Neural cell (in vitro differentiated cells): ENCODE measurements around the gene PSD2. TPM values are rescaled to one million over a fixed set of nuclear protein-coding genes. Genes with fewer than 3 reads are reported as not detected.

Source experiments
- H2AFZ ChIP-seq: fragments of 200-600, 300-800 bp; sonication (generic), shearing (Covaris generic); 2 replicates; pipeline ENCODE4 v1.6.0; 2014; ENCODE audit warnings: low read depth, mild to moderate bottlenecking, antibody characterized with exemption, low read length, moderate library complexity
- H3F3A ChIP-seq: fragments of 200-600 bp; shearing (Covaris generic); 2 replicates; pipeline ENCODE4 v1.6.1; 2016; ENCODE audit warnings: mild to moderate bottlenecking, moderate library complexity, mixed read lengths, antibody characterized with exemption, low read length; ENCODE audit not compliant: insufficient read depth, poor library complexity, severe bottlenecking
- H3K27ac ChIP-seq: fragments of 200-600, 300-800 bp; sonication (generic), shearing (Covaris generic); 2 replicates; pipeline ENCODE4 v1.5.1; 2014; ENCODE audit warnings: mild to moderate bottlenecking, low read length, moderate library complexity
- H3K27me3 ChIP-seq: fragments of 300-800, 200-600 bp; sonication (generic), shearing (Covaris generic); 2 replicates; pipeline ENCODE4 v1.6.0; 2014; ENCODE audit warnings: mild to moderate bottlenecking, low read depth, low read length, moderate library complexity; ENCODE audit not compliant: insufficient read depth
- H3K36me3 ChIP-seq: fragments of 300-800, 200-600 bp; sonication (generic), shearing (Covaris generic); 2 replicates; pipeline ENCODE4 v1.5.1; 2014; ENCODE audit warnings: mild to moderate bottlenecking, antibody characterized with exemption, low read length, moderate library complexity; ENCODE audit not compliant: insufficient read depth
- H3K4me2 ChIP-seq: fragments of 300-800, 200-600 bp; sonication (generic), shearing (Covaris generic); 2 replicates; pipeline ENCODE4 v1.6.0; 2014; ENCODE audit warnings: mild to moderate bottlenecking, low read length
- H3K4me3 ChIP-seq: fragments of 300-800, 200-600 bp; sonication (generic), shearing (Covaris generic); 2 replicates; pipeline ENCODE4 v1.5.1; 2014; ENCODE audit warnings: mild to moderate bottlenecking, low read length, moderate library complexity
- H3K79me2 ChIP-seq: fragments of 200-600 bp; shearing (Covaris generic); replicated peaks from 2 replicates; pipeline ENCODE4 v1.6.0; 2014; ENCODE audit warnings: mild to moderate bottlenecking, low read length, moderate library complexity; ENCODE audit not compliant: insufficient read depth
- H3K9ac ChIP-seq: fragments of 300-800, 200-600 bp; sonication (generic), shearing (Covaris generic); 2 replicates; pipeline ENCODE4 v1.6.1; 2016; ENCODE audit warnings: mild to moderate bottlenecking, low read length, mixed read lengths
- H3K9me2 ChIP-seq: fragments of 200-600 bp; shearing (Covaris generic); 2 replicates; pipeline ENCODE4 v1.6.1; 2016; ENCODE audit warnings: mild to moderate bottlenecking, low read length, mixed read lengths; ENCODE audit not compliant: insufficient read depth
- H3K9me3 ChIP-seq: fragments of 200-600, 300-800 bp; sonication (generic), shearing (Covaris generic); 2 replicates; pipeline ENCODE4 v1.6.1; 2016; ENCODE audit warnings: mild to moderate bottlenecking, mixed run types, low read length, moderate library complexity, mixed read lengths
- H4K20me1 ChIP-seq: fragments of 200-600 bp; shearing (Covaris generic); 2 replicates; pipeline ENCODE4 v1.6.1; 2016; ENCODE audit warnings: mild to moderate bottlenecking, mixed run types; ENCODE audit not compliant: insufficient read depth
- EP300 ChIP-seq: fragments of 450-650 bp; conservative IDR thresholded peaks from 2 replicates; pipeline ENCODE4 v1.6.1; 2014; ENCODE audit warnings: antibody characterized with exemption, mild to moderate bottlenecking, moderate library complexity; ENCODE audit not compliant: poor library complexity, severe bottlenecking
- EZH2 ChIP-seq: fragments of 200-600, 300-800 bp; shearing (Covaris generic), sonication (generic); IDR thresholded peaks from 2 replicates; pipeline ENCODE4 v1.6.1; 2014; ENCODE audit warnings: antibody characterized with exemption, low read length, borderline replicate concordance, mild to moderate bottlenecking; ENCODE audit not compliant: insufficient read depth, poor library complexity, severe bottlenecking
- MXI1 ChIP-seq: fragments of 450-650 bp; conservative IDR thresholded peaks from 2 replicates; pipeline ENCODE4 v1.6.1; 2014; ENCODE audit warnings: antibody characterized with exemption, mild to moderate bottlenecking; ENCODE audit not compliant: poor library complexity, severe bottlenecking
- POLR2AphosphoS5 ChIP-seq: IDR thresholded peaks from 2 replicates; pipeline ENCODE4 v1.6.1; 2012
- RAD21 ChIP-seq: fragments of 450-650 bp; conservative IDR thresholded peaks from 2 replicates; pipeline ENCODE4 v1.6.1; 2014; ENCODE audit warnings: antibody characterized with exemption, mild to moderate bottlenecking, moderate library complexity
- SMC3 ChIP-seq: fragments of 450-650 bp; conservative IDR thresholded peaks from 2 replicates; pipeline ENCODE4 v1.6.1; 2014; ENCODE audit warnings: antibody characterized with exemption, mild to moderate bottlenecking, moderate library complexity; ENCODE audit not compliant: poor library complexity
- TAF1 ChIP-seq: IDR thresholded peaks from 2 replicates; pipeline ENCODE4 v1.6.1; 2012; ENCODE audit warnings: low read depth
- polyA plus RNA-seq: library from polyadenylated mRNA; depleted of rRNA; stranded (reverse); fragments of >200 nt; gene quantifications from 2 replicates; pipeline ENCODE4 v1.2.3, GENCODE V29; 2014
- TF ChIP-seq, protein P1 (sequence below): IDR thresholded peaks from 2 replicates; pipeline ENCODE4 v1.6.1; 2012; ENCODE audit warnings: borderline replicate concordance
- TF ChIP-seq, protein P2 (sequence below): fragments of 450-650 bp; IDR thresholded peaks from 2 replicates; pipeline ENCODE4 v1.5.1; 2014; ENCODE audit warnings: antibody characterized with exemption, mild to moderate bottlenecking, moderate library complexity; ENCODE audit not compliant: poor library complexity, severe bottlenecking

Gene PSD2
- polyA plus RNA-seq, 1 donor from 2014 or later, result 33.4 TPM

DNA sequence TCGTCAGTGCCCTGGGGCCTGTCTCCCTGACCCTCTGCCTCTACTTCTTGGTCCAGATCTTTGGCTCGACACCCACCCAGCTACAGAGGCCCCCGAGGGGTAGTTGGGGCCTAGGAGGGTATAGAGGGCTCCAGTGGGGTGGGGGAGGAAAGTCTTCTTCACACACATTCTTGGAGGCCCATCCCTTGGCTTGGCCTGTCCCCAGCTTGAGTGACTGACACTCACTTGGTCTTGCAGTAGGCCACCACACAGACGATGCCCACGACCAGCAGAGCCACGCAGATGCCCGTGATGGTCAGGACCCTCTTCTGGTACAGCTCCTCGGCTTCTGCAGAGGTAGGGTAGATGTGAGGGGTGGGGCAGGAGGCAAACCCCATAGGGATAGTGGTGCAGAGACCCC lies 59.8 kb downstream of the PSD2 start:
- Histone ChIP-seq H3K9me3 (no peaks in the 10 kb centered on the region), H3K4me3 (no peak overlapping the region), H3K4me2 (no peak overlapping the region), H3K27ac (no peak overlapping the region), H4K20me1 (no peaks in the 10 kb centered on the region), H3K79me2 (no peaks in the 10 kb centered on the region), H3K36me3 (no peaks in the 10 kb centered on the region), H3K9me2 (no peaks in the 10 kb centered on the region), H3F3A (no peaks in the 10 kb centered on the region), H3K9ac (no peak overlapping the region), H3K27me3 (no peaks in the 10 kb centered on the region), H2AFZ (no peak overlapping the region)
- no peak for TF ChIP-seq RAD21

DNA sequence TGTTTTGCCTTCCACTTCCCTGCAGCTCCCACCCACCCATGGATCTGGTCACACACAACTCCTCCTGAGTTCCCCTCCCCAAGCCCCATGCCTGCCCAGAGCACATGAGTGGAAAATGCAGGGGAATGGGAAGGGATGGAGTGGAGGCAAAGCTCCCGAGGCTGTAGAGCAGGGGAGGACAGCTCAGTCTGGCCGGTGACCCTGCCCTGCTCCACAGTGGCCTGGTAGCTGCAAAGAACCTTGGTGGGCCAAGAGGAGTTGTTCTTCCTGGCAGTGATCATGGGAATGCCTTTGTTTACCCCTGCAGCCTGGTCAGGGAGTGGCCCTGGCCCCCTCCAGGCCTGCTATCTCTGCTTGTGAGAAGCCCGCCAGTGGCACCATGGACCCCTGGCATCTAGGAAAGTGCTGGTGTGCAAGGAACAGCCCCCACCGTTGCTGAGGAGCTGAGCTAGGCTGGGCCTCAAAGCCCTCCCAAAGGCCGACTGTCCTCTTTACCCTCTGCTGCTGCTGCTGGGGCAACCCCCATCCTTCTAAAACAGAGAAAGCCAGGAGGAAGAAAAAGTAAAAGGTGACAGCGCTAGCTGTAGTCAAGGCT lies 60.4 kb downstream of the PSD2 start:
- no peak overlapping the region for H2AFZ ChIP-seq
- H3K36me3 ChIP-seq, result no peaks in the 10 kb centered on the region
- TF ChIP-seq TAF1 (no peak), EP300 (no peak), MXI1 (no peak), EZH2 (no peak), RAD21 (no peak), SMC3 (no peak), POLR2AphosphoS5 (no peak)
- TF ChIP-seq, protein P1, sequence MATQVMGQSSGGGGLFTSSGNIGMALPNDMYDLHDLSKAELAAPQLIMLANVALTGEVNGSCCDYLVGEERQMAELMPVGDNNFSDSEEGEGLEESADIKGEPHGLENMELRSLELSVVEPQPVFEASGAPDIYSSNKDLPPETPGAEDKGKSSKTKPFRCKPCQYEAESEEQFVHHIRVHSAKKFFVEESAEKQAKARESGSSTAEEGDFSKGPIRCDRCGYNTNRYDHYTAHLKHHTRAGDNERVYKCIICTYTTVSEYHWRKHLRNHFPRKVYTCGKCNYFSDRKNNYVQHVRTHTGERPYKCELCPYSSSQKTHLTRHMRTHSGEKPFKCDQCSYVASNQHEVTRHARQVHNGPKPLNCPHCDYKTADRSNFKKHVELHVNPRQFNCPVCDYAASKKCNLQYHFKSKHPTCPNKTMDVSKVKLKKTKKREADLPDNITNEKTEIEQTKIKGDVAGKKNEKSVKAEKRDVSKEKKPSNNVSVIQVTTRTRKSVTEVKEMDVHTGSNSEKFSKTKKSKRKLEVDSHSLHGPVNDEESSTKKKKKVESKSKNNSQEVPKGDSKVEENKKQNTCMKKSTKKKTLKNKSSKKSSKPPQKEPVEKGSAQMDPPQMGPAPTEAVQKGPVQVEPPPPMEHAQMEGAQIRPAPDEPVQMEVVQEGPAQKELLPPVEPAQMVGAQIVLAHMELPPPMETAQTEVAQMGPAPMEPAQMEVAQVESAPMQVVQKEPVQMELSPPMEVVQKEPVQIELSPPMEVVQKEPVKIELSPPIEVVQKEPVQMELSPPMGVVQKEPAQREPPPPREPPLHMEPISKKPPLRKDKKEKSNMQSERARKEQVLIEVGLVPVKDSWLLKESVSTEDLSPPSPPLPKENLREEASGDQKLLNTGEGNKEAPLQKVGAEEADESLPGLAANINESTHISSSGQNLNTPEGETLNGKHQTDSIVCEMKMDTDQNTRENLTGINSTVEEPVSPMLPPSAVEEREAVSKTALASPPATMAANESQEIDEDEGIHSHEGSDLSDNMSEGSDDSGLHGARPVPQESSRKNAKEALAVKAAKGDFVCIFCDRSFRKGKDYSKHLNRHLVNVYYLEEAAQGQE, result no peak
- TF ChIP-seq, protein P2, sequence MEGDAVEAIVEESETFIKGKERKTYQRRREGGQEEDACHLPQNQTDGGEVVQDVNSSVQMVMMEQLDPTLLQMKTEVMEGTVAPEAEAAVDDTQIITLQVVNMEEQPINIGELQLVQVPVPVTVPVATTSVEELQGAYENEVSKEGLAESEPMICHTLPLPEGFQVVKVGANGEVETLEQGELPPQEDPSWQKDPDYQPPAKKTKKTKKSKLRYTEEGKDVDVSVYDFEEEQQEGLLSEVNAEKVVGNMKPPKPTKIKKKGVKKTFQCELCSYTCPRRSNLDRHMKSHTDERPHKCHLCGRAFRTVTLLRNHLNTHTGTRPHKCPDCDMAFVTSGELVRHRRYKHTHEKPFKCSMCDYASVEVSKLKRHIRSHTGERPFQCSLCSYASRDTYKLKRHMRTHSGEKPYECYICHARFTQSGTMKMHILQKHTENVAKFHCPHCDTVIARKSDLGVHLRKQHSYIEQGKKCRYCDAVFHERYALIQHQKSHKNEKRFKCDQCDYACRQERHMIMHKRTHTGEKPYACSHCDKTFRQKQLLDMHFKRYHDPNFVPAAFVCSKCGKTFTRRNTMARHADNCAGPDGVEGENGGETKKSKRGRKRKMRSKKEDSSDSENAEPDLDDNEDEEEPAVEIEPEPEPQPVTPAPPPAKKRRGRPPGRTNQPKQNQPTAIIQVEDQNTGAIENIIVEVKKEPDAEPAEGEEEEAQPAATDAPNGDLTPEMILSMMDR, result no peak
- no peak overlapping the region for H3K4me3 ChIP-seq
- H3K9me3 ChIP-seq, result no peaks in the 10 kb centered on the region
- H3K79me2 ChIP-seq, result no peaks in the 10 kb centered on the region
- no peaks in the 10 kb centered on the region for H3K9me2 ChIP-seq
- no peak overlapping the region for H3K9ac ChIP-seq
- H3F3A ChIP-seq, result no peaks in the 10 kb centered on the region
- H3K27ac ChIP-seq, result no peak overlapping the region
- no peak overlapping the region for H3K4me2 ChIP-seq
- no peaks in the 10 kb centered on the region for H3K27me3 ChIP-seq
- no peaks in the 10 kb centered on the region for H4K20me1 ChIP-seq

DNA sequence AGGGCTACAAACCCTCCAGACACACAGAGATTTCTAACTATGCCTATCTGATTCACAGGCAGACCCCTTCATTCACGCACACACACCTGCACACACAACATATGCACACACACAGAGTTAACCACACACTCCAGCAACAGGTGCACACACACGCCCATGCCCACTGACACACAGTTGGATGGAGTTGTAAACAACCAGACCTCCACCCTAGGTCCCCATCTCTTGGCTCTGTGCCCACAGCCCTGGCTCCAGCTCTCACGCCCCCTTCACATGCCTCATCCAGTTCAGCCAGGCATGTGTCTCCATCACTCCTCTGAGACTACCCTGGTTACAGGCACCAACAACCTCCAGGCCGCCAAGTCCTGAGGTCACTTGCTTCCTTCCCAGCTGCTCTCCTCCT lies 61.1 kb downstream of the PSD2 start:
- TF ChIP-seq, protein P2, result no peak
- TF ChIP-seq MXI1, result no peak
- no peak for TF ChIP-seq EZH2
- TF ChIP-seq, protein P1, result no peak
- no peak for TF ChIP-seq POLR2AphosphoS5
- TF ChIP-seq TAF1, result no peak
- no peak for TF ChIP-seq SMC3
- no peak for TF ChIP-seq RAD21
- no peak for TF ChIP-seq EP300
- Histone ChIP-seq H3F3A (no peaks in the 10 kb centered on the region), H3K79me2 (no peaks in the 10 kb centered on the region), H3K27ac (no peak overlapping the region), H3K27me3 (no peaks in the 10 kb centered on the region), H3K4me2 (no peak overlapping the region), H3K4me3 (no peak overlapping the region), H3K9me3 (no peaks in the 10 kb centered on the region), H3K9ac (no peak overlapping the region), H2AFZ (no peak overlapping the region), H4K20me1 (no peaks in the 10 kb centered on the region), H3K9me2 (no peaks in the 10 kb centered on the region), H3K36me3 (no peaks in the 10 kb centered on the region)
